Right lobe of liver (tissue), 4 donors: ENCODE measurements around the gene PROCA1.

Source experiments
- CTCF ChIP-seq, 4 donors: fragments of 200-600 bp in 3 of 4; fragments of 450-650 bp in 1 of 4; IDR thresholded peaks; one replicate each; pipeline versions ENCODE4 v1.5.1 to v1.8.0; 2016 to 2022; ENCODE audit warnings: antibody characterized with exemption in 4 of 4, mild to moderate bottlenecking in 2 of 4
- POLR2A ChIP-seq: fragments of 450-650 bp; IDR thresholded peaks from one replicate; pipeline ENCODE4 v1.6.1; 2017; ENCODE audit warnings: antibody characterized with exemption, mild to moderate bottlenecking
- donor health status: DM: no; HTN: no; CAD: no.
- donor health status: DM: no; HTN: no; CAD: no.
- donor health status: DM: no; HTN: yes; CAD: no.

DNA sequence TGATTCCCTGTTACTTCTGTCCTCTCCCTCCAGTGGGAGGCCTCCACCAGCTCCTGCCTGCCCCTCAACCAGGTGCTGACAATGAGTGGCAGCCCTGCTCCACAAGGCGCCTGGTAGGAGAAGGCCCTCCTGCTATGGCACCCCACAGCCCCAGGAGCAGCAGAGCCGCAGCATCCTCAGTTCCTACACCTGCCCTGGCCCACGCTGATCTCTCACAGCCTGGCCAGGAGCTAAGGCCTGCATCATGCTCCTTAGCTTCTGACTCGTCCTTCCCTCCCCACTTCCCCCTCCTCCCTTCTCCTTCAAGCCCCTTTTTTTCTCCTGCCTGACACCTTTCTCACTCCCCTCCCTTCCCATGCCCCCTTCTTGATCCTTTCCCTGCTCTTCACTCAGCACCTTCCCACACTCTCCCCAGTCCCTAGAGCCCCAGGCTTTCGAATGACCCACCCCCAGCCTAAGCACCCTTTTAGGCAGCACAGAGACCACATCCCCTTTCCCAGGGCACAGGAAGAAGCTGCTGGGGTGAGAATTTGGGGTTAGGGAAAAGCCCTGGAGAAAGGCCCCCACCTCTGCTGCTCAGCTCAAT lies 6.5 kb downstream of the PROCA1 start:
- no peak for TF ChIP-seq CTCF (IDR thresholded peaks at IDR 0.05)
- TF ChIP-seq POLR2A: no peak
